Memory B cell (primary cell): ENCODE results near the gene FCHSD1.
A peak's percentile ranks its signal among the peaks of the same experiment; 100 is the strongest.

ENCODE experiments used
- ATAC-seq: fragments of 150-1000 bp; cut with Tn5 transposase; 2 replicates; pipeline ENCODE4 v1.10.0; 2021; ENCODE audit warnings: low read depth, mild to moderate bottlenecking, moderate library complexity
- DNase-seq, 2 donors: peaks; one replicate each; pipeline ENCODE4 v3.0.0; 2022; ENCODE audit warnings: low spot score in 2 of 2
- H3K27ac Mint-ChIP-seq: one replicate; pipeline ENCODE4 v1.8.0; 2022; ENCODE audit warnings: mild to moderate bottlenecking, moderate library complexity, mixed read lengths
- H3K27me3 Mint-ChIP-seq: one replicate; pipeline ENCODE4 v1.8.0; 2022; ENCODE audit warnings: mixed read lengths
- H3K36me3 Mint-ChIP-seq: one replicate; pipeline ENCODE4 v1.8.0; 2022; ENCODE audit warnings: mild to moderate bottlenecking, mixed read lengths
- H3K4me1 Mint-ChIP-seq: one replicate; pipeline ENCODE4 v1.8.0; 2022; ENCODE audit warnings: mixed read lengths
- H3K4me3 Mint-ChIP-seq: one replicate; pipeline ENCODE4 v1.8.0; 2022; ENCODE audit warnings: mild to moderate bottlenecking, moderate library complexity, mixed read lengths
- H3K9me3 Mint-ChIP-seq: one replicate; pipeline ENCODE4 v1.8.0; 2022; ENCODE audit warnings: mixed read lengths

FCHSD1 gene

DNA sequence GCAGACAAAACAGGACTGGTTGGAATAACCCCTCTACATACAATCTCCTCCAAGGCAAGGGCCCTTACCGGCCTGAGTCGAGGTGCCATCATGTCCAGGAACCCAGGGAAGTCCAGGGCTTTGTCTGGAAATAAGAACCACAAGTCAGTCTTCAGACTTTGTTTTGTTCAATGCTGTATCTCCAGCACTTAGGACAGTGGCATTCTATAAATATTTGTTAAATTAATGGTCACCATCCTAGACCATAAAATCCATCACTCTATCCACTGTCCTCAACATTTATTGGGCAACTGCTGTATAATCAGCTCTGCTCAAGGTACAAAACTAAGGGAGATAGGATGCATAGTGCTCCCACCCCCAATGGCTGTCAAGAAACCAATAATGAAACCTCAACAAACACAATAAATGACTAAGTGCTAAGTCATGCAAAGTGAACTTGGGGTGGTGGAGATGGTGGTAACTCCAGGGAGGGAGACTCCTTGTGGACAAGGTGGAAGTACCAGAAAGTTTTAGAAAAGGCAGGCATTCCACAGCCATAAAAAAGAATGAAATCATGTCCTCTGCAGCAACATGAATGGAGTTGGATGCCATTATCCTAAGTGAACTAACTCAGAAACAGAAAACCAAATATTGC is 9.5 kb downstream of the FCHSD1 start:
- H3K4me3 Mint-ChIP-seq, result no peak overlapping the region
- no peaks in the 10 kb centered on the region for H3K27me3 Mint-ChIP-seq
- H3K4me1 Mint-ChIP-seq, result peaks cover 8% of the 10 kb centered on the region
- no peaks in the 10 kb centered on the region for H3K9me3 Mint-ChIP-seq
- peaks cover 17% of the 10 kb centered on the region for H3K36me3 Mint-ChIP-seq
- DNase-seq (no peak), ATAC-seq (no peak)
- no peak overlapping the region for H3K27ac Mint-ChIP-seq

DNA sequence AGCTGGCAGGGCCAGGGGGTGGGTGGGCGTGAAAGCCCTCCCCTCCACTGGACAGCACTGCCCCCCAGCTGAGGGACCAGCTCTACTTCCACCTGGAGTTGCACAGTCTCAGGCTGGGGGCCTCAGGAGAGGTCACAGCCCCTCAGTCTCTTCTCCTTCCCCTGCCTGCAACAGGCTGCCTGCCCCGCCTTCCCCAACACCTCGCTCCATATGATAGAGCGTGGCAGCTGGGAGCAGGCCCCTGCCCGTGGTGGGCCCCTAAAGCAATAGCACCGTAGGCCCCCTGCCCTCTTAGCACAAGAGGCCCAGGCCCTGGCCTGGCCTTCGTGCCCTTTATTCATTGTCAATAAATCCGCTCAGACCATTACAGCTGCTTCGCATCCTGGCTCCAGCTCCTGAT is 10.5 kb downstream of the FCHSD1 start:
- ATAC-seq (no peak), DNase-seq (no peak)
- Mint-ChIP-seq H3K4me1 (peaks cover 11% of the 10 kb centered on the region), H3K36me3 (peaks cover 11% of the 10 kb centered on the region), H3K9me3 (no peaks in the 10 kb centered on the region), H3K27ac (no peak overlapping the region), H3K27me3 (no peaks in the 10 kb centered on the region), H3K4me3 (no peak overlapping the region)

GRCh38 chr5:141640051-141640415 is 11.2 kb downstream of the FCHSD1 start:
- ATAC-seq (no peak), DNase-seq (no peak)
- no peaks in the 10 kb centered on the region for H3K27me3 Mint-ChIP-seq
- no peak overlapping the region for H3K4me3 Mint-ChIP-seq
- H3K4me1 Mint-ChIP-seq, result peaks cover 18% of the 10 kb centered on the region
- peaks cover 10% of the 10 kb centered on the region for H3K36me3 Mint-ChIP-seq
- no peaks in the 10 kb centered on the region for H3K9me3 Mint-ChIP-seq
- no peak overlapping the region for H3K27ac Mint-ChIP-seq

GRCh38 chr5:141639357-141640050 is 11.7 kb downstream of the FCHSD1 start:
- Mint-ChIP-seq H3K36me3 (peaks cover 6% of the 10 kb centered on the region), H3K4me3 (no peak overlapping the region), H3K27me3 (no peaks in the 10 kb centered on the region), H3K9me3 (no peaks in the 10 kb centered on the region), H3K27ac (no peak overlapping the region), H3K4me1 (peaks cover 22% of the 10 kb centered on the region)
- ATAC-seq (no peak), DNase-seq (no peak)

DNA sequence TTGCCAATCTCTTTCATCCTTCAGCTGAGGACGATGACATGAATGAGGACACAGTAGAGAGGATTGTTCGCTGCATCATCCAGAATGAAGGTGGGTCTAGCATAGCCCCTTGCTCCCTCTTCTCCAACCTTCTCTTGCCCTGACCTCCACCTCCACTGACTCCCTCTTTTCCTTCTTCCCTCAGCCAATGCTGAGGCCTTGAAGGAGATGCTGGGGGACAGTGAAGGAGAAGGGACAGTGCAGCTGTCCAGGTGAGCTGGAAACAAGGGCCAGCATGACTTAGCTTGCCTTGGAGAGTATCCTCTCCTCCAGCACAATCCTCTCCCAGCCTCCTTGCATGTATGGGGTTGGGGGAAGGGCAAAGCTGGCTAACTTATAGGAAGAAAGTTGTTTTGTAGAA is 12.4 kb downstream of the FCHSD1 start:
- H3K9me3 Mint-ChIP-seq, result no peaks in the 10 kb centered on the region
- DNase-seq (no peak), ATAC-seq (no peak)
- peak overlapping the region; percentile 94 for H3K4me3 Mint-ChIP-seq
- H3K36me3 Mint-ChIP-seq, result peaks cover 9% of the 10 kb centered on the region
- peak overlapping the region; percentile 74 for H3K27ac Mint-ChIP-seq
- H3K27me3 Mint-ChIP-seq, result no peaks in the 10 kb centered on the region
- H3K4me1 Mint-ChIP-seq, result peaks cover 27% of the 10 kb centered on the region

- Mint-ChIP-seq H3K27me3 (no peaks in the 10 kb centered on the region), H3K36me3 (peaks cover 9% of the 10 kb centered on the region), H3K27ac (peak overlapping the region; percentile 74), H3K9me3 (no peaks in the 10 kb centered on the region), H3K4me3 (peak overlapping the region; percentile 94), H3K4me1 (peaks cover 27% of the 10 kb centered on the region)
- DNase-seq (peak; percentile 64 to 68), ATAC-seq (peak; percentile 58)
Observed at GRCh38 chr5:141637767-141638419, 13.3 kb downstream of the FCHSD1 start.

DNA sequence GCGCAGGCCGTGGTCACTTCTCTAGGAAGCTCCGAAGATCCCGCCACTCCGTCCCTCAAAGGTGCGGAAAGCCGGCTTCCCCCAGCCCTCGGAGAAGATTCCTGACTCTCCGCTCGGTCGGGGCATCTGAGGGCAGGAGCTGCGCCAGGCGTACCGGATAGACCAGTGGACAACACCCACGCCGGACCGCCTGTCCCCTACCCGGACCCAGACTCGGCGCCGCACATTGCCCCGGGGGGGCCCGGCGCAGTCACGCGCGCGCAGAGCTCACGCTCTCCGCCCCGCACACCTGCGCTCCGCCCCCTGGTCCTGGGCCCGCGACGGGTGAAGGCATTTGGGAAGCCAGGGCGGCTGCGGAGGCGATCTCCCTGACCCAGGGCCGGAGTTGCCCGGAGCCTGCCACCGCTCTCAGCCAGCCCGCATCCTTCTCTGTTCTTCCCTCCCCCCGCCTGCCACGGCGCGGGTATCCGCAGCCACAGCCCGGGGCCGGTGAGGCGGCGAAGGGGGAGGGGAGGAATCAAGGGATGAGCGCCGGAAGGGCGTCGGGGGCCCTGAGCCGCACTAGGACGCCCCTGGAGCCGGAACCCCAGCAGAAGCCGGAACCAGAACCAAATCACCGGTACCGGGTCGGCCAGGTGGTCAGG is 14.0 kb downstream of the FCHSD1 start:
- ATAC-seq (peak; percentile 52), DNase-seq (peak in 1 of 2 donors; percentile 41)
- Mint-ChIP-seq H3K4me3 (peak overlapping the region; percentile 94), H3K27me3 (no peaks in the 10 kb centered on the region), H3K4me1 (peaks cover 27% of the 10 kb centered on the region), H3K27ac (peak overlapping the region; percentile 74), H3K9me3 (no peaks in the 10 kb centered on the region), H3K36me3 (peaks cover 11% of the 10 kb centered on the region)

DNA sequence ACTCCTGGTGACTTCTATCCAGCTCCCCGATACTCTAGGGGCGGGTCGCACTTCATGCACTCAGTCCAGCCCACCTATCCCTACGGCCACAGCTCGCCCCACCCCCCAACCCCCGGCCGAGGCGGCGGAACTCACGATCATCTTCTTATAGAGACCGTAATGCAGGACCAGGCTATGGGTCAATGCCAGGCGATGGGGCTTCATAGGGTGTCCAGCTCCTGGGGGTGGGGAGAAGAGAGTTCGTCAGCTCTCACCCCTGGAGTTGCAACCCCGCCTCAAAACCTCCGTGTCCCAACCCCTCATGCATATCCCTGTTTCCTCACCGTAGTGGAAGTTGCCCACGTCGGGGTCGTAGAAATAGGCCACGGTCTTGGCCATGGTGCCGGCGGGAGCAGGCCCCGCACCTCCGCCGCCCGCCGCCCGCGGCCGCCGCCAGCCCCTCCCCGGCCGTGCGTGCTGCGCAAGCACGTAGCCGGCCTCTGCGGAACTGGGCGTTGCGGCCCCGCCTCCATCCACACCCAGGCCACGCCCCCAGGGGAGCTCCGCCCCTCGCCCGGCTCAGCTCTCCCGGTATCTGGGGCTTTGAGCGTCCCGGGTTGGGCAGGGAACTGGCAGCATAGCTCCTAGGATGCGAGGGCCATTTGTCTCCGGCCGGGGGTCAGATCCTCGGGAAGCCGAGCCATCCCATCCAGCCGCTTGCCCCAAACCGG is 14.7 kb downstream of the FCHSD1 start, which contains the start of the genes HDAC3 and RELL2:
Gene HDAC3 (minus strand): TSS at position 437 of the 710 bp plus-strand sequence. CDS start 59 bp downstream, at position 378.
Gene RELL2 (plus strand): TSS at position 585 of the 710 bp plus-strand sequence. CDS start 1,229 bp downstream, outside the sequence.
- DNase-seq (peak; percentile 98 to 99), ATAC-seq (peak; percentile 86)
- peaks cover 27% of the 10 kb centered on the region for H3K4me1 Mint-ChIP-seq
- no peaks in the 10 kb centered on the region for H3K9me3 Mint-ChIP-seq
- peak within 1 kb of the TSS; percentile 94 for H3K4me3 Mint-ChIP-seq
- H3K36me3 Mint-ChIP-seq, result peaks cover 13% of the 10 kb centered on the region
- peak within 1 kb of the TSS; percentile 74 for H3K27ac Mint-ChIP-seq
- H3K27me3 Mint-ChIP-seq, result no peaks in the 10 kb centered on the region

- peak overlapping the region; percentile 94 for H3K4me3 Mint-ChIP-seq
- no peaks in the 10 kb centered on the region for H3K9me3 Mint-ChIP-seq
- H3K27ac Mint-ChIP-seq, result peak overlapping the region; percentile 74
- peaks cover 29% of the 10 kb centered on the region for H3K4me1 Mint-ChIP-seq
- DNase-seq (no peak), ATAC-seq (no peak)
- H3K27me3 Mint-ChIP-seq, result no peaks in the 10 kb centered on the region
- peaks cover 11% of the 10 kb centered on the region for H3K36me3 Mint-ChIP-seq
Observed at GRCh38 chr5:141636106-141636412, 15.2 kb downstream of the FCHSD1 start.

DNA sequence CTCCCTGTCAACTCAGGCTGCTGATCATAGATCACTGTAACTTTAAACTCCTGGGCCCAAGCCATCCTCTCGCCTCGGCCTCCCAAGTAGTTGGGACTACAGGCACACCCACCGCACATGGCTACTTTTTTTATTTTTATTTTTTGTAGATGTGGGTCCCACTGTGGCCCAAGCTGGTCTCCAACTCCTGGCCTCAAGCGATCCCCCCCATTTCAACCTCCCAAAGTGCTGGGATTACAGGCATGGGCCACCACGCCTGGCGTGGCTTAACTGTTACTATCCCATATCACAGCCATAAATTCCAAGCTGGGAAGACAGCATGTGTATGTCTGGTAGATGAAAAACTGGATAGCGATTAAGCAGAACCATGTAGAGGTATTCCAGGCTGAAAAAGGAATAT is 15.6 kb downstream of the FCHSD1 start:
- peaks cover 29% of the 10 kb centered on the region for H3K4me1 Mint-ChIP-seq
- DNase-seq (no peak), ATAC-seq (no peak)
- no peaks in the 10 kb centered on the region for H3K27me3 Mint-ChIP-seq
- H3K36me3 Mint-ChIP-seq, result peaks cover 7% of the 10 kb centered on the region
- H3K27ac Mint-ChIP-seq, result peak overlapping the region; percentile 74
- H3K9me3 Mint-ChIP-seq, result no peaks in the 10 kb centered on the region
- peak overlapping the region; percentile 94 for H3K4me3 Mint-ChIP-seq

- H3K36me3 Mint-ChIP-seq, result peaks cover 7% of the 10 kb centered on the region
- no peak for DNase-seq
- no peak for ATAC-seq
- no peaks in the 10 kb centered on the region for H3K27me3 Mint-ChIP-seq
- H3K4me3 Mint-ChIP-seq, result peak overlapping the region; percentile 94
- no peaks in the 10 kb centered on the region for H3K9me3 Mint-ChIP-seq
- H3K4me1 Mint-ChIP-seq, result peaks cover 29% of the 10 kb centered on the region
- peak overlapping the region; percentile 5 for H3K27ac Mint-ChIP-seq
Observed at GRCh38 chr5:141634720-141635119, 16.5 kb downstream of the FCHSD1 start.

GRCh38 chr5:141633871-141634561 is 17.2 kb downstream of the FCHSD1 start:
- peaks cover 29% of the 10 kb centered on the region for H3K4me1 Mint-ChIP-seq

DNA sequence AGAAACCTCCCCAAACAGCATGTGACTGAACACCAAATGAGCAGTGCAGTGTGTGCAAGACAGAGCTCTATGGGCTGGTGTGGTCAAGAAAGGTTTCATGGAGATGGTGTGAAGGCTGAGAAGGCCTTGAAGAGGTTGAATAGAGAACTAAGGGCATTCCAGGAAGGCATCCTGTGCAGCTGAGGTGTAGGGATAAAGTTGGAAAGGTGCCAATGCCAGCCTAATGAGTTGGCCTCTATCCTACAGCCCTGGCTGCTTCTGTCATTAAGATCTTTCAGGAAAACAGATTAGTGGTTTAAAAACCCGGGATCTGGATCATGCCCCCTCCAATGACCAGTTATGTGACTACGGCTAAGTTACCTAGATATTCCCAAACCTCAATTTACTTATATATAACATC is 18.6 kb downstream of the FCHSD1 start:
- Mint-ChIP-seq H3K4me3 (no peak overlapping the region), H3K27me3 (no peaks in the 10 kb centered on the region), H3K4me1 (peaks cover 24% of the 10 kb centered on the region), H3K36me3 (peaks cover 21% of the 10 kb centered on the region), H3K27ac (no peak overlapping the region), H3K9me3 (no peaks in the 10 kb centered on the region)
- ATAC-seq (no peak), DNase-seq (no peak)

More at GRCh38 chr5:141633871-141634561, 17.2 kb downstream of the FCHSD1 start:
- H3K4me3 Mint-ChIP-seq, result peak overlapping the region; percentile 10
- H3K27ac Mint-ChIP-seq, result peak overlapping the region; percentile 5
- H3K27me3 Mint-ChIP-seq, result no peaks in the 10 kb centered on the region
- ATAC-seq (no peak), DNase-seq (no peak)
- peaks cover 10% of the 10 kb centered on the region for H3K36me3 Mint-ChIP-seq
- H3K9me3 Mint-ChIP-seq, result no peaks in the 10 kb centered on the region
